HG02981 (cell line): Measurements from ENCODE around the gene LTBP1.
"Not testable (repeated sequence)": the region's sequence is repeated elsewhere in the genome, so short reads cannot be mapped to it uniquely, and the experiment has no call there.

Experiments used
- ATAC-seq: cut with Tn5 transposase; IDR thresholded peaks from one replicate; pipeline ENCODE4 v1.9.1; 2021; ENCODE audit warnings: mild to moderate bottlenecking, moderate library complexity; ENCODE audit not compliant: unreplicated experiment

The LTBP1 gene

DNA sequence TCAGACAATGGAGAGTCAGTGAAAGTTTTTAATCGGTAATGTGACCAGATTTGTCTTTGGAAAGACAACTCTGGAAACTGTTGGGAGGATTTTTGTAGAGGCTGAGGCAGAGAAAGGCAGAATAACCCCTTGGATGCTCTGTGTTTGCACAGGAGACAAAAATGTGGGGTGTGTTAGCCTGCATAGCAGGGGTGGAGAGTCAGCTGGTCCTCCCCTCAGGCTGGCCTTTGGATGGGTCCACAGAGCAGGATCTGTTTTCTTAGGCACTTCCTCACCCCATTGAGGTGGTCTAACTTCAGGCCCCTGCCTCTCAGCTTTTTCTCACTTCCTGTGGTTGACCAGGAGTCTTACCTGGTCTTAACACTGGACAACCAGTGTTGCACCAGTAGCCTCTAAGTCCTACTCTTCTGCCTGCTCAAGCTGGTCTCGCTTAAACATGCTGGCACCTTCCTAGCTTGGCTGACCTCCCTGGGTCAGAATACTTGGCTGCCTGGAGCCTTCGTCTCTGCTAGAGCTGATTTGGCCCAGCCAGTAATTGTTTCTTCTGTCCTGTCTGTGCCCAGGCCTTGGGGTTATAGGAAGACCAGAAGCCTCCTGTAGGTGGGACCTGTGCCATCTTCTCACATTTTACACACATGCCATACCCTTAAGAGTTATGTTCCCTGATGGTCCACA, 269.9 kb downstream of the LTBP1 start:
- no peak for ATAC-seq

DNA sequence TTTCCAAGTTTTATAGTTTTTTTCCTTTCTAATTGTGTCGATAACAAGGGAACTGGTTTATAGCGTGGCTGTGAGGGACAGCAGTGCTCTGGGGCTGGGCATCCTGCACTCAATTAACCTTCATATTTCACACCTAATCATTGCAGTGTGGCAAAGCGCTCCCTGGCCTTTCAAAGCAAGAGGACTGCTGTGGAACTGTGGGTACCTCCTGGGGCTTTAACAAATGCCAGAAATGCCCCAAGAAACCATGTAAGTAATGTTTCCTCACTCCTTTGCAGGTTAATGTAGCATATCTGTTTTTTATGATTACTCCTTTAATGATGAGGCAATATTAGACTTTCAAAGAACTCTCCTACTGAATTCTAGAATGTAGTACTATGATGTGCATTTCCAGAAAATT, 270.7 kb downstream of the LTBP1 start:
- ATAC-seq = no peak

DNA sequence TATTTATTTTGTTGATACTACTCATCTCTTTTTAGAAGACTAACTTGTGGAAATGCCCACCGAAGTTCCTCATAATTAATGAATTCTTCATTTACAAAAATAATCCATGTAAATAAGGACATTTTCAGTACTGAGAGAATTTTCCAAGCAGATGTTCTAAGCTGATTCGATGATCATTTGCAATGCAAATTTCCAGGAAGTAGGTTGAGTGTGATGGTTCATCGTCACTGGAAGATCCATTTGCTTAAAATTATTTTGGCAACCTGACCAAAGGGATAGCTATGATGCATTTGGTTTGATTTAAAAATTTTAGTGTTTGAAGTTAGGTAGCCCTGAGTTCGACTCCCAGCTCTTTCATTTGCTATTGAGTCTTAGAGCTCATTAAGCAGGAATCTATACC, 272.4 kb downstream of the LTBP1 start:
- no peak for ATAC-seq

DNA sequence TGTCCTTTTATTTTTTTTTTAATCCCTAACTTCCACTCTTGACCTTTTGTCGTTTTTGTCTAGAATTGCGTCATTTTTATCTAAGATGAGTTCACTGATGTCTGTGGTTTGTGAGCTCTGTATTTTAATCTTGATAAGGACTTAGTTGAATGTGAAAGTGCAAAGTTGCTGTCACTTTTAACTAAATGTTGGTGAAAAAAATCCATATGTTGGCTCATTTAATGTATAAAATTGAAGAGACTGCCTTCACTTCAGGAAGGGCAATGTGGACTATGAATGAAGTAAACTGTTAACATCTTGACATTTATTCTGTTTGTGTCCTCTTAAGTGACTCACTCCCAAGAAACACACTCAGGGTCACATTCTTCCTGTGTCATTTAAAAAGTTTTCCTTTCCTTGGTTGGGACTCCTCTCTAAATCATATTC, 273.1 kb downstream of the LTBP1 start:
- no peak for ATAC-seq

DNA sequence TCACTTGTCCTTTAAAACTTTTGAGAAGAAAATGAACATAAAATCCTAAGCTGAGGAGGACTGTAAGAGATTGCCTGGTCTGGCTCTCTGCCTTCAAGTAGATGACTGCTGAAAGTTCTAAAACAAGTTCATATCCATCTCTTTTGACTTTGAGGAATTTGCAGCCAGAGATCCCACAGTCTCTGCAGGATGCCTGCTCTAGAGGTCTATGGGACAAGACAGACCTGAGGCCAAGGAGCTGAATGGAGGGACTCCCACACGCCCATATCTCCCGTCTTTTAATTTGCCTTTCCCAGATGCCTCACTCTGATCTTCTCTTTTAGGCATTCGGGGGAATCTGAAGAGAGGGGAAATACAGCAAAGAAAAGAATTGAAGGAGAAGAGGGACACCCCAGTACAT, 273.8 kb downstream of the LTBP1 start:
- no peak for ATAC-seq

DNA sequence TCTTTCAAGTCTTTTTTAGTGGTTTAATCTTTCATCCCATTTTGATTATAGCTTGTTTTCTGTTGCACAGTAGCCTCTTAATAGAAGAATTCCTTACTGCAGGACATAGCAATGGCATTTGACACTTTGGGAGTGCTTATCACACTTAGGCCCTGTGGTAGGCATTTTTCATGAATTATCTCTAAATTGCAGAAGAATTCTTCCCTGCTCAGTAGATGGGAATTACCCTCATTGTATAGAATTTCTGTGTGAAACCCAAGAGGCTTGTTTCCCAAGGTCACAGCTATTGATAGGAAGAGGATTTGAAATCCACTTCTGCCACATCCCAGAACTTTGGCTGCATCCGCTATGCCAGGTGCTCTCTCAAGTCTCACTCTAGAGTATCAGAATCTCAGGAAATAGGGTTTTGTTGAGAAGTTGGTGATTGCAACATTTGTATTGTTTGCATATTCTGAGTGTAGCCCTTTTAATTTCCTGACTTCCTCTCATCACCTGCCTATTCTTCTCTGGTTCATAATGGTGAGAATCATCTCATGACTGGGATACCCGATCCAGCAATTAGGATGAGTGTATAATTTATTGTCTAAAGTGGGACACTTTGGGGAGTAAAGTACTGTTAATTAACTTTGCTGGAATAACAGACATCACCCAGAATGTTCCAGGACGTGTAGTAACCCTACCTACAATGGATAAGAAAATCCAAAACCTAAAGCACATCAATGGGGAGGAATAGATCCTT, 274.5 kb downstream of the LTBP1 start:
- ATAC-seq = no peak

GRCh38 chr2:33222309-33222708, 275.6 kb downstream of the LTBP1 start:
- no peak for ATAC-seq

- ATAC-seq = no peak
Observed at GRCh38 chr2:33223856-33224255, 277.1 kb downstream of the LTBP1 start.

DNA sequence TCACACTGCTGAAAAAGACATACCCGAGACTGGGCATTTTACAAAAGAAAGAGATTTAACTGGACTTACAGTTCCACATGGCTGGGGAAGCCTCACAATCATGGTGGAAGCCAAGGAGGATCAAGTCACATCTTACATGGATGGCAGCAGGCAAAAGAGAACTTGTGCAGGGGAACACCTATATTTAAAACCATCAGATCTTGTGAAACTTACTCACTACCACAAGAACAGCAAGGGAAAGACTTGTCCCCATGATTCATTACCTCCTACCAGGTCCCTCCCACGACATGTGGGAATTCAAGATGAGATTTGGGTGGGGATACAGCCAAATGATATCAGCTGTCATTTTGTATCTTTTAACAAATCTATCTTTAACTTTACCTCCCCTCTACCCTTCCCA, 278.6 kb downstream of the LTBP1 start:
- no peak for ATAC-seq

DNA sequence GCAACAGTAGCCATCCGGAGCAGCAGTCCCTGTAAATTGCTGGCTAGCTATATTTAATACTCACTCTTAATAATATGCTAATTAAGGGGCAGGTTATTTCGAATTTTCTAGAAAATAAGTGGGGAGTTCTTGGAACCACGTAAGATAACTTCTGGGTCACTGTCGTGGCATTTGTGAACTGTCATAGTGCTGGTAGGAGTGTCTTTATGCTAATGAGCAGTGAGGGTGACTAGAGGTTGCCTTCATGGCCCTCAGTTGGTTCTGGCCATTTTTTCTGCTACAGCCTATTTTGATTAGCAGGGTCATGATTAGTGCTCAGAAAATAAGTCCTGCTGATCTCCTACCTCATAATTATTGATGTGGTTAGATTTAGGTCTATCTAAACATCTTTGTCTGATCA, 279.8 kb downstream of the LTBP1 start:
- ATAC-seq = no peak

DNA sequence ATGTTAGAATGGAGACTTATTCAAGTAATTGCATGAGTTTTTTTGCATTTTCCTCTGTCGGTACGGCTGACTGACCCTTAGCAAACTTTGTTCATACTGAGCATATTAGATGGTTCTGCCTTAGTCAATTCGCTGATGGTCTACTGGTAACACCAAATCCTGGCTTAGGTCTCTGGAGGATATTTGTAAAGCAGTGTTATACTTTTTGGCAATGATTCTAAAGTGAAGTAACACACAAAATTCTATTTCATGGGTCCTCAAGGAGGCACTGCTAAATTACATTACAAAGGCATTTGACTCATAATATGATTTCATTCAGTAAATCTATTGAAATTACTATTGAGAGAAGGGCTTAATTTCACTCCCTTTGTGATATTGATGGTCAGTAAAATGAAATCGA, 282.9 kb downstream of the LTBP1 start:
- no peak for ATAC-seq

DNA sequence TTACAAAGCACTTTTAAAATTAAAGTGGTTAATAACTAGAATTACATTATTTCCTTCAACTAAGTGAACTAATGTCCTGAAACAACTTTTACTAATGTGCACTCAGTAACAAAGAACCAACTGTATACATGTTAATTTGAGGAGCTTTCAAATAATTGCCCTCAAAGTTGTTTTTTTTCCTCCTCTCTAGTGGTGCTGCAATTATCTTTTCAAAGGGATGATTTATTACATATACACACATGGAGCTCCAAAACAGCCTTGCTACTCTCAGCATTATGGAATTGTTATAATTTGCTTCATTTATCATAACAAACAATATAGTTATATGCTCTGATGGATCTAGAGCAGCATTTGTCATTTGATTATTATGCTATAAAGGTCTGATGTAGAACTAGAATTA, 283.4 kb downstream of the LTBP1 start:
- ATAC-seq = no peak

DNA sequence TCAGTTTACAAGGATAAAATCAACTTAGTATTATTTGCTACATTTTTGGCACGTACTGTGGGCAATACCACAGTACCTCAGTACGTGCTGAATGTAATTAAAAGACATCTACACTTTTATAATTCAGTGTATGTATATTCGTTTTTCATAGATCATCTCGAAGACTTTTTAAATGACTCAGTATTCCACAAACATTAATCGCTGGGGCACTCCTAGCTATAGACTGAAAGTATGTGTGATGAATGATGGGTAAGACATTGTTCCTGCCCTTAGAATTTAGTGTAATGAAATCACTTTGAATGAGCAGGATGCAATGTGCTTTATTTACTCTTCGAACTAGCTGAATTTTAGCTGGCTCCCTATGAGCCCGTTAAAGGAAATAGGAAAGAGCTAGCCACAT, 284.1 kb downstream of the LTBP1 start:
- ATAC-seq = no peak

- not testable (repeated sequence) for ATAC-seq
Observed at GRCh38 chr2:33235559-33235958, 288.8 kb downstream of the LTBP1 start.

- ATAC-seq = no peak
Observed at GRCh38 chr2:33236482-33237385, 290.0 kb downstream of the LTBP1 start.

DNA sequence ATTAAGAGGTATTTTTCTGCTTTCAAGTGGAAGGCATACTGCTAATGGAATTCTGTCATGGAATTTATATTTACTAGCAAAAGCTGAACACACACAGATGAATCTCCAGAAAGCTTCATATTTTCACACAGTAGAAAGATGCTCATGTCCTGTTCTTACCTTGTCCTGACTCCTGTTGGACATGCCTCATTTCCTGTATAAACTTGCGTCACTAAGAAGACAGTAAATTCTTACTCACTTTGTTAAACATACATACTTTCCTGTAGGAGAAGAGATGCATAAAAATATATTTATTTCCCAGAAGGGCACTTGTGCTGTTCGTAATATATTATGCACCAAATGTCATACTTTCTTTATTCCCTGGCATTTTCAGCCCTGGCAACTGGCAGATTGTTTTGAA, 291.4 kb downstream of the LTBP1 start:
- no peak for ATAC-seq

GRCh38 chr2:33240178-33240577, 293.4 kb downstream of the LTBP1 start:
- no peak for ATAC-seq

- no peak for ATAC-seq
Observed at GRCh38 chr2:33241072-33241471, 294.3 kb downstream of the LTBP1 start.

DNA sequence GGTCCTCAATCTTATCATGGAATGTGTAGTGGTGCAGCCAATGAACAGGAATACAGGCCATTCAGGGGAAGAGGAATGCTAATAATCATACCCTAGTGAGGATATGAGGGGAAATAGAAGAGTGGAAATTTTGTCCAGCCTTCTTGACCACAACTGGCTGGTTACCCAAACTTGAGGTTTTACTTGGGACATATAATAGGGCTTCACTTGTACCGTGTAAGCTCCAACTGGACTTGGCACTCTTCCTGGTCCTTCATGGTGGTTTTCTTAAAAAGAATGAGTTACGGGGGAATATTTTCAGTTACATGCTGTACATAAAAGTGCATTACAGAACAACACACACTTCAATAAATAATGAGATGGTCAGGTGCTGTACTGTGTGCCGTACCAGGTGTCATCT, 294.8 kb downstream of the LTBP1 start:
- no peak for ATAC-seq

DNA sequence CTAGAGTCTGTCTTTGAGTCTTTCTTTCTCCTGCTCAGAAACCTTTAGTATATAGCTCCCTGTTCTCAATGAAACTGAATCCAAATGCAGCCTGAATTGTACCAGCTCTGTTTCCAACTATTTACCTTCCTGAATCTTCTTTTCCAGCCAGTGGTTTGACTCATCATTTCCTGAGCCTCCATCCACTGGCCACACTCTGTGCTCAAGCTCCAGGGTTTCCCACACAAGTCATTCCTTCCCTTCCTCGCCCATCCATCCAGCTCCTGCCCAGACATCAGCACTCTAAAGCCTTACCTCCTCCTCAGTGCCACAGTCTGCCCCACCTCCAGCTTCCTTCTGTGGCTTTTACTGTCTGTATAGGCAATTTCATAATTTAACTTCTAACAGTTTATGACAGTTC, 296.1 kb downstream of the LTBP1 start:
- ATAC-seq = no peak

DNA sequence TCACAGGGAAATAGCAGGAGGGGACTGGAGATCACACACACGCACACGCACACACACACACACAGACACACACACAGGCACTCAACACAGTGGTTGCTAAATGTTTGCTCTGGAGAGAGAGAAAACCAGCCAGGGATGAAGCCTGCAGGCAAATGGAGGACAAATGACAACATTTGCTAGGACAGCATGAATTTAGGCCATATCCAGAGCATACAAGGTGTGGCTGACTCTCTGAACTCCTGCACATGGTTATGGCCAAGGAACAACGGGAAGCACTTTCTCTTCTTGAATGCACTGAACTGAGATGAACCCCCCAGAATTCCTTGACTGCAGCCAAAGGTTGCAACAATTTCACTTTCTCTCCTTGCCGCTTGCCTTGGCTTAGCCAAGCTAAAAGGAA, 299.7 kb downstream of the LTBP1 start:
- ATAC-seq = no peak

- ATAC-seq = no peak
Observed at GRCh38 chr2:33247365-33247764, 300.6 kb downstream of the LTBP1 start.
